ENCODE data around the gene HK1.

The HK1 gene

GRCh38 chr10:69425511-69426298, 147.4 kb downstream of the HK1 start:
- Mint-ChIP-seq H3K9me3 (no peaks in the 10 kb centered on the region), H3K4me3 (no peak overlapping the region), H3K36me3 (ENCODE audit: low read depth) (no peaks in the 10 kb centered on the region), H3K27ac (no peak overlapping the region), H3K4me1 (no peaks in the 10 kb centered on the region), H3K27me3 (ENCODE audit: low read depth) (peaks cover 10% of the 10 kb centered on the region)
- TF ChIP-seq CTCF (IDR thresholded peaks at IDR 0.05; ENCODE audit: unreplicated experiment in 3 of 3) = no peak

DNA sequence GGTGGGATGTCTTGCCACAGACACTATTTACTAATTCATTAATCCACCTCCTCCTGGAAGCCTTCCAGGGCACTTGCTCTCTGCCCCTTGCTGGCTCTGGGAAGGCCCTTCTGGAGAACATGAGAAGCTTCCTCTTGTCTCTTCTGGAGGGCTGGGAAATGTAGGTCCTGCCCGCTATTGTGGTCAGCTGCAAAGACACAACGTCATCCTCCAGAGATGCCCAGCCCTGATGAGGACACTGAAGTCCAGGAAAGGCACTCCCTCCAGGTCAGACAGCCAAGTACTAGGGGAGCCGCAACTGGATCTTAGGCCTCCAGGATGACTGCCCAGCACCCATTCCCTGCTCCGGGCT, 148.1 kb downstream of the HK1 start:
- TF ChIP-seq CTCF (IDR thresholded peaks at IDR 0.05; ENCODE audit: unreplicated experiment in 3 of 3) = no peak
- no peaks in the 10 kb centered on the region for H3K4me1 Mint-ChIP-seq
- H3K9me3 Mint-ChIP-seq = no peaks in the 10 kb centered on the region
- H3K36me3 Mint-ChIP-seq (ENCODE audit: low read depth) = no peaks in the 10 kb centered on the region
- H3K27me3 Mint-ChIP-seq (ENCODE audit: low read depth) = peaks cover 10% of the 10 kb centered on the region
- no peak overlapping the region for H3K4me3 Mint-ChIP-seq
- H3K27ac Mint-ChIP-seq = no peak overlapping the region

DNA sequence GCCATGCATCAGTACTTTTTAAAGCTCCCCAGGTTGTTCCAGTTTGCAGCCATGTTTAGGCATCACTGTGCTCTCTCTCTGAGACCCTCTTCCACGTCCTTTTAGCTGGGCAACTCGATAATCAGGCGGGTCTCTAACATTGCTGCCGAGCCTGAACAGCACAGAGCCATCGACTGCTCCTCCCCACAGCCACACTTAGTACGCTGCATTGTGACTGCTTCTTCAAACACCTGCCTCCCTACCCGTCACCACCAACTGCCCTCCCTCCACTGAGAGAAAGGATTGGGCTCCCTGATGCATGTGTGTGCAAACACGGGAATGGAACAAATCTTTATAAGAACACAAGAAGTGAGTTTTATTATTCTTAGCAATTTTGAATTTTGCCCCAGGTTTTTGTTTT, 149.9 kb downstream of the HK1 start:
- no peak for TF ChIP-seq CTCF (IDR thresholded peaks at IDR 0.05; ENCODE audit: unreplicated experiment in 3 of 3)
- no peak overlapping the region for H3K4me3 Mint-ChIP-seq
- peaks cover 5% of the 10 kb centered on the region for H3K27me3 Mint-ChIP-seq (ENCODE audit: low read depth)
- H3K4me1 Mint-ChIP-seq = no peaks in the 10 kb centered on the region
- no peaks in the 10 kb centered on the region for H3K9me3 Mint-ChIP-seq
- no peak overlapping the region for H3K27ac Mint-ChIP-seq
- no peaks in the 10 kb centered on the region for H3K36me3 Mint-ChIP-seq (ENCODE audit: low read depth)

- H3K36me3 Mint-ChIP-seq (ENCODE audit: low read depth) = no peaks in the 10 kb centered on the region
- H3K27ac Mint-ChIP-seq = no peak overlapping the region
- H3K27me3 Mint-ChIP-seq (ENCODE audit: low read depth) = no peaks in the 10 kb centered on the region
- peaks cover 22% of the 10 kb centered on the region for H3K4me1 Mint-ChIP-seq
- no peak for TF ChIP-seq CTCF (IDR thresholded peaks at IDR 0.05; ENCODE audit: unreplicated experiment in 3 of 3)
- no peak overlapping the region for H3K4me3 Mint-ChIP-seq
- peaks cover 4% of the 10 kb centered on the region for H3K9me3 Mint-ChIP-seq
Observed at GRCh38 chr10:69434169-69434568, 155.9 kb downstream of the HK1 start.

- Mint-ChIP-seq H3K4me1 (peaks cover 27% of the 10 kb centered on the region), H3K4me3 (no peak overlapping the region), H3K27me3 (ENCODE audit: low read depth) (no peaks in the 10 kb centered on the region), H3K36me3 (ENCODE audit: low read depth) (no peaks in the 10 kb centered on the region), H3K9me3 (peaks cover 4% of the 10 kb centered on the region), H3K27ac (no peak overlapping the region)
- TF ChIP-seq CTCF (IDR thresholded peaks at IDR 0.05; ENCODE audit: unreplicated experiment in 3 of 3) = no peak
Observed at GRCh38 chr10:69434926-69435325, 156.6 kb downstream of the HK1 start.

- Mint-ChIP-seq H3K36me3 (ENCODE audit: low read depth) (no peaks in the 10 kb centered on the region), H3K27me3 (ENCODE audit: low read depth) (no peaks in the 10 kb centered on the region), H3K27ac (no peak overlapping the region), H3K4me1 (peaks cover 30% of the 10 kb centered on the region), H3K4me3 (no peak overlapping the region), H3K9me3 (peaks cover 4% of the 10 kb centered on the region)
- TF ChIP-seq CTCF (IDR thresholded peaks at IDR 0.05; ENCODE audit: unreplicated experiment in 3 of 3) = no peak
Observed at GRCh38 chr10:69435966-69436520, 157.7 kb downstream of the HK1 start.

Measured in nephron (organoid).